WTC11 (cell line): ENCODE measurements around the gene MEIOSIN. TPM values are rescaled to one million over a fixed set of nuclear protein-coding genes. Genes with fewer than 3 reads are reported as not detected.
A peak's percentile ranks its signal among the peaks of the same experiment; 100 is the strongest.
"Not testable (repeated sequence)": the region's sequence is repeated elsewhere in the genome, so short reads cannot be mapped to it uniquely, and the experiment has no call there.

Experiments
- ATAC-seq: fragments of 200-7000 bp; cut with Tn5 transposase; 2 replicates; pipeline ENCODE4 v1.10.0; 2021; ENCODE audit warnings: mild to moderate bottlenecking, moderate library complexity
- CTCF ChIA-PET: fragments of 300-600 bp; sonication (Branson Sonifier 250); formaldehyde crosslinking; loops from one replicate; lab custom pipeline; 2021; ENCODE audit warnings: antibody characterized with exemption; lab: Charles Lee
- POLR2A ChIA-PET: fragments of 350-600 bp; sonication (Branson Sonifier 250); formaldehyde crosslinking; loops from one replicate; lab custom pipeline; 2021; ENCODE audit warnings: antibody characterized with exemption; lab: Charles Lee
- DNase-seq: peaks from one replicate; pipeline ENCODE4 v3.0.0; 2021; ENCODE audit warnings: low spot score
- H3K27ac Mint-ChIP-seq: 2 replicates; pipeline ENCODE4 v1.8.0; 2021; ENCODE audit warnings: mixed read lengths
- H3K27me3 Mint-ChIP-seq: 2 replicates; pipeline ENCODE4 v1.8.0; 2021; ENCODE audit warnings: low read depth, mild to moderate bottlenecking, moderate library complexity, mixed read lengths
- H3K36me3 Mint-ChIP-seq: 2 replicates; pipeline ENCODE4 v1.8.0; 2021; ENCODE audit warnings: mixed read lengths
- H3K4me1 Mint-ChIP-seq: 2 replicates; pipeline ENCODE4 v1.8.0; 2022; ENCODE audit warnings: mixed read lengths
- H3K4me3 Mint-ChIP-seq: 2 replicates; pipeline ENCODE4 v1.8.0; 2021; ENCODE audit warnings: mild to moderate bottlenecking, moderate library complexity, mixed read lengths
- H3K9me3 Mint-ChIP-seq: 2 replicates; pipeline ENCODE4 v1.8.0; 2021; ENCODE audit warnings: mixed read lengths
- ATF6 ChIP-seq: sonication (generic); formaldehyde crosslinking; IDR thresholded peaks from 2 replicates; pipeline ENCODE4 v1.8.1; 2023; ENCODE audit warnings: mild to moderate bottlenecking, missing genetic modification reagents
- CTCF ChIP-seq: fragments of 200-600 bp; IDR thresholded peaks from 2 replicates; pipeline ENCODE4 v1.8.0; 2022; ENCODE audit warnings: antibody characterized with exemption
- ETV6 ChIP-seq: sonication (generic); formaldehyde crosslinking; IDR thresholded peaks from 2 replicates; pipeline ENCODE4 v1.8.1; 2022; ENCODE audit warnings: mild to moderate bottlenecking, missing genetic modification reagents
- FOXP1 ChIP-seq: sonication (generic); formaldehyde crosslinking; IDR thresholded peaks from 2 replicates; pipeline ENCODE4 v1.8.0; 2022; ENCODE audit warnings: missing genetic modification reagents, mild to moderate bottlenecking, moderate library complexity, borderline replicate concordance
- JUN ChIP-seq: sonication (generic); formaldehyde crosslinking; IDR thresholded peaks from 2 replicates; pipeline ENCODE4 v1.8.0; 2023; ENCODE audit warnings: mild to moderate bottlenecking, missing genetic modification reagents
- MAX ChIP-seq: sonication (generic); formaldehyde crosslinking; IDR thresholded peaks from 2 replicates; pipeline ENCODE4 v1.8.0; 2022; ENCODE audit warnings: mild to moderate bottlenecking, missing genetic modification reagents
- NR1H2 ChIP-seq: sonication (generic); formaldehyde crosslinking; IDR thresholded peaks from 2 replicates; pipeline ENCODE4 v1.9.0; 2021; ENCODE audit warnings: mild to moderate bottlenecking, moderate library complexity, missing genetic modification reagents
- SOX15 ChIP-seq: fragments of 250-450 bp; sonication (Bioruptor Pico); IDR thresholded peaks from 2 replicates; pipeline ENCODE4 v1.9.0; 2021; ENCODE audit warnings: mild to moderate bottlenecking
- STAT6 ChIP-seq: sonication (generic); formaldehyde crosslinking; conservative IDR thresholded peaks from 2 replicates; pipeline ENCODE4 v1.8.1; 2023; ENCODE audit warnings: mild to moderate bottlenecking, low read depth, missing genetic modification reagents, moderate library complexity
- TCF7 ChIP-seq: sonication (generic); formaldehyde crosslinking; IDR thresholded peaks from 2 replicates; pipeline ENCODE4 v1.8.0; 2022; ENCODE audit warnings: mild to moderate bottlenecking, low read depth, missing genetic modification reagents, moderate library complexity
- TP53 ChIP-seq: sonication (generic); formaldehyde crosslinking; IDR thresholded peaks from 2 replicates; pipeline ENCODE4 v1.8.1; 2023; ENCODE audit warnings: mild to moderate bottlenecking, missing genetic modification reagents
- ZNF317 ChIP-seq: sonication (generic); formaldehyde crosslinking; IDR thresholded peaks from 2 replicates; pipeline ENCODE4 v1.8.1; 2023; ENCODE audit warnings: low read depth, mild to moderate bottlenecking, moderate library complexity, missing genetic modification reagents, borderline replicate concordance
- ZNF423 ChIP-seq: fragments of 250-450 bp; sonication (Bioruptor Pico); IDR thresholded peaks from 2 replicates; pipeline ENCODE4 v2.1.2; 2022; ENCODE audit warnings: mild to moderate bottlenecking, moderate library complexity
- total RNA-seq: library from RNA; stranded (reverse); gene quantifications from 3 replicates; pipeline ENCODE4 v1.2.3, GENCODE V29; 2021
- TF ChIP-seq, protein P1 (sequence below): sonication (generic); formaldehyde crosslinking; IDR thresholded peaks from 2 replicates; pipeline ENCODE4 v1.8.1; 2023; ENCODE audit warnings: mild to moderate bottlenecking, missing genetic modification reagents, moderate library complexity

MEIOSIN gene
- total RNA-seq, 1 experiment from 2014 or later: not detected

DNA sequence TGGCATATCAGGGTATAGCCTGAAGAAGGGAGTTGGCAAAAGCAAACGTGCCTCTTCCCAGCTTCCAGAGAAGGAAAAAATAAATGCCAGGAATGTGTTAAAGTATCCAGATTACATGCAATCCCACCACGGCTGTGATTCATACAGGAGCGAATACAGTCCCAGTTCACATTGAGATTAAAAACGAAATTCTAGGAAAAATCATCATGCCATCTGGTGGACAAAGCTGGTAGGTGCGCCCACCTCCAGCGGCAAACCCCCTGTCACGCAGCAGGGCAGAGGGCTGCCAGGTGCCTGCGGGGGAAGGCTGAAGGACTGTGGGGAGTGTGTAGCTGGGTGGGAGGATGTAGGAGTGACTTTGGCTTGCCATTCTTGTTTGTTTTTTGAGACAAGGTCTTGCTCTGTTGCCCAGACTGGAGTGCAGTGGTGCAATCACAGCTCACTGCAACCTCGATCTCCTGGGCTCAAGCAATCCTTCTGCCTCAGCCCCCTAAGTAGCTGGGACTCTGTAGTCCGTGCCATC lies 65.8 kb downstream of the MEIOSIN start:
- peaks cover 57% of the 10 kb centered on the region for H3K27me3 Mint-ChIP-seq
- H3K4me3 Mint-ChIP-seq: no peak overlapping the region; the same call in 1 of the 2 replicates
- ATAC-seq: peak; percentile 86
- H3K36me3 Mint-ChIP-seq: no peaks in the 10 kb centered on the region
- ChIA-PET CTCF (interaction anchor here (0.6 to 7.4 kb wide), 35 partner anchors 8 to 501 kb away, joined by 3 to 133 read pairs (median 4); partner anchors contain the start of genes CCDC61, DMPK, QPCTL and RSPH6A), POLR2A (interaction anchor here (0.6 to 1.1 kb wide), 5 partner anchors 16 to 31 kb away, joined by 3 to 5 read pairs (median 4); partner anchors contain the start of genes RSPH6A and SIX5)
- no peaks in the 10 kb centered on the region for H3K9me3 Mint-ChIP-seq
- peaks cover 6% of the 10 kb centered on the region for H3K4me1 Mint-ChIP-seq
- no peak for TF ChIP-seq NR1H2 (CRISPR knock-in tag)
- peak; percentile 71 for TF ChIP-seq CTCF
- peak; percentile 45; the same call in 1 of the 2 replicates for TF ChIP-seq ZNF423 (CRISPR knock-in tag)
- TF ChIP-seq JUN (CRISPR knock-in tag): no peak
- no peak for TF ChIP-seq ATF6
- H3K27ac Mint-ChIP-seq: no peak overlapping the region
- peak; percentile 75 for DNase-seq

DNA sequence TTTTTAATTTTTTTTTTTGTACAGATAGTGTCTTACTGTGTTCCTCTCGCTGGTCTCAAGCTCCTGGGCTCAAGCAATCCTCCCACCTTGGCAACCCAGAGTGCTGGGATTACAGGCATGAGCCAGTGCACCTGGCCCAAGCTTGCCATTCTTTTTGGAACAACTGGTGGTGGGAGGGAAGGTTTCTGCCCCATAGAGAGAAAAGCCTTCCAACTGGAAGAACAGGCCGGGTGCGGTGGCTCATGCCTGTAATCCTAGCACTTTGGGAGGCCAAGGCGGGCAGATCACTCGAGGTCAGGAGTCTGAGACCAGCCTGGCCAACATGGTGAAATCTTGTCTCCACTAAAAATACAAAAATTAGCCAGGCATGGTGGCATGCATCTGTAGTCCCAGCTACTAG lies 66.3 kb downstream of the MEIOSIN start:
- POLR2A ChIA-PET: interaction anchor here (0.6 to 1.1 kb wide), 5 partner anchors 15 to 32 kb away, joined by 3 to 5 read pairs (median 4); partner anchors contain the start of genes RSPH6A and SIX5
- H3K36me3 Mint-ChIP-seq, H3K4me1 Mint-ChIP-seq, ATAC-seq, H3K4me3 Mint-ChIP-seq, DNase-seq, H3K27ac Mint-ChIP-seq, H3K9me3 Mint-ChIP-seq: not testable (repeated sequence)
- H3K27me3 Mint-ChIP-seq: peaks cover 59% of the 10 kb centered on the region
- CTCF ChIA-PET: interaction anchor here (0.6 to 7.4 kb wide), 35 partner anchors 9 to 501 kb away, joined by 3 to 133 read pairs (median 4); partner anchors contain the start of genes CCDC61, DMPK, QPCTL and RSPH6A

DNA sequence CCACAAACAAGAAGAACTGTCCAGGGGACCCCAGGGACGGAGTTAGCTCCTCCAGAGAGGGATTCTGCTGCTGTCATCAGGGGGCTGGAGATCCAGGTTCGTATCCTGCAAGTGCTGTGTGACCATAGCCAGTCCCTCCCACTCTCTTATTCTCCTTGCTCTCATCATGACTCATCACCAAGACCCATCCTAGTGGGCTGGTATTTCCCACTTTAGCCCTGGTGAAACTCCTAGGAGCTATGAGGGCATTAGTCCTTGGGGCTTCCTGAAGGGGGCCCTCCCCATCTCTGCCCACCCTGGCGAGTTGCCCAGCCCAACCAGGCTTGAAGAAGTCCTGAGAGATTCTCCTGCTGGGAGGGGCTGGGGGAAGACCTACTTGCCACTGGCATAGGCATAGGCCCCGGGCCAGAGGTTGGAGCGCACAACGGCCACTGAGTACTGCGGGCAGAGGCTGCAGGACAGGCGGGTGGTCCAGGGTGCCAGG lies 66.9 kb downstream of the MEIOSIN start:
- Mint-ChIP-seq H3K9me3 (no peaks in the 10 kb centered on the region), H3K27ac (no peak overlapping the region), H3K27me3 (peaks cover 59% of the 10 kb centered on the region), H3K36me3 (no peaks in the 10 kb centered on the region), H3K4me3 (no peak overlapping the region), H3K4me1 (peaks cover 6% of the 10 kb centered on the region)
- ChIA-PET CTCF (interaction anchor here (1.0 to 7.4 kb wide), 14 partner anchors 9 to 228 kb away, joined by 3 to 133 read pairs (median 11); partner anchors contain the start of genes DMPK, RSPH6A, SIX5 and SYMPK), POLR2A (no interaction called here)
- no peak for ATAC-seq
- no peak for DNase-seq
- TF ChIP-seq, protein P1, sequence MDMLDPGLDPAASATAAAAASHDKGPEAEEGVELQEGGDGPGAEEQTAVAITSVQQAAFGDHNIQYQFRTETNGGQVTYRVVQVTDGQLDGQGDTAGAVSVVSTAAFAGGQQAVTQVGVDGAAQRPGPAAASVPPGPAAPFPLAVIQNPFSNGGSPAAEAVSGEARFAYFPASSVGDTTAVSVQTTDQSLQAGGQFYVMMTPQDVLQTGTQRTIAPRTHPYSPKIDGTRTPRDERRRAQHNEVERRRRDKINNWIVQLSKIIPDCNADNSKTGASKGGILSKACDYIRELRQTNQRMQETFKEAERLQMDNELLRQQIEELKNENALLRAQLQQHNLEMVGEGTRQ (CRISPR knock-in tag): no peak
- TF ChIP-seq MAX (CRISPR knock-in tag): no peak
- TF ChIP-seq TCF7 (CRISPR knock-in tag): no peak
- TF ChIP-seq STAT6: no peak
- TF ChIP-seq ZNF317 (CRISPR knock-in tag): no peak
- no peak for TF ChIP-seq ETV6 (CRISPR knock-in tag)
- no peak for TF ChIP-seq TP53 (CRISPR knock-in tag)
- no peak for TF ChIP-seq CTCF
- TF ChIP-seq SOX15 (CRISPR knock-in tag): no peak
- no peak for TF ChIP-seq FOXP1 (CRISPR knock-in tag)
